GM21515 (cell line): ENCODE results near the gene ESYT2.
A peak's percentile ranks its signal among the peaks of the same experiment; 100 is the strongest.
"Not testable (repeated sequence)": the region's sequence is repeated elsewhere in the genome, so short reads cannot be mapped to it uniquely, and the experiment has no call there.

ENCODE experiments used
- ATAC-seq: cut with Tn5 transposase; IDR thresholded peaks from one replicate; pipeline ENCODE4 v1.9.1; 2021; ENCODE audit not compliant: unreplicated experiment

Gene ESYT2

GRCh38 chr7:158728911-158729645, 100.2 kb downstream of the ESYT2 start:
- ATAC-seq: no peak

- no peak for ATAC-seq
Measured at GRCh38 chr7:158727690-158728089, 101.6 kb downstream of the ESYT2 start.

GRCh38 chr7:158726277-158726807, 103.0 kb downstream of the ESYT2 start:
- ATAC-seq: no peak

- ATAC-seq: no peak
Measured at GRCh38 chr7:158725506-158725800, 103.9 kb downstream of the ESYT2 start.

- no peak for ATAC-seq
Measured at GRCh38 chr7:158724658-158725505, 104.4 kb downstream of the ESYT2 start.

- no peak for ATAC-seq
Measured at GRCh38 chr7:158723714-158724385, 105.5 kb downstream of the ESYT2 start.

- ATAC-seq: no peak
Measured at GRCh38 chr7:158723266-158723665, 106.0 kb downstream of the ESYT2 start.

GRCh38 chr7:158722574-158723237, 106.6 kb downstream of the ESYT2 start:
- no peak for ATAC-seq

GRCh38 chr7:158720112-158720511, 109.2 kb downstream of the ESYT2 start:
- no peak for ATAC-seq

GRCh38 chr7:158716802-158717201, 112.5 kb downstream of the ESYT2 start:
- ATAC-seq: no peak

- no peak for ATAC-seq
Measured at GRCh38 chr7:158710651-158711102, 118.6 kb downstream of the ESYT2 start.

GRCh38 chr7:158707610-158708009, 121.7 kb downstream of the ESYT2 start:
- ATAC-seq: no peak

GRCh38 chr7:158706710-158707590, 122.4 kb downstream of the ESYT2 start:
- no peak for ATAC-seq

- ATAC-seq: no peak
Measured at GRCh38 chr7:158706273-158706704, 123.0 kb downstream of the ESYT2 start.

- no peak for ATAC-seq
Measured at GRCh38 chr7:158705234-158705850, 124.0 kb downstream of the ESYT2 start.

- ATAC-seq: peak; percentile 97
Measured at GRCh38 chr7:158704524-158705233, 124.6 kb downstream of the ESYT2 start, which contains the start of gene NCAPG2. TSS of gene NCAPG2 (minus strand) at chr7:158704804. CDS start at chr7:158701899, 2,905 bp downstream.

- ATAC-seq: not testable (repeated sequence)
Measured at GRCh38 chr7:158703679-158704523, 125.4 kb downstream of the ESYT2 start.

- ATAC-seq: no peak
Measured at GRCh38 chr7:158702944-158703343, 126.4 kb downstream of the ESYT2 start.
